Activated naive CD8-positive, alpha-beta T cell treated with anti-CD3 and anti-CD28 coated beads for 36 hours (primary cell): ENCODE results near the gene FANCG. TPM values are rescaled to one million over a fixed set of nuclear protein-coding genes. Genes with fewer than 3 reads are reported as not detected.

Source experiments
- DNase-seq: peaks from one replicate; pipeline ENCODE4 v3.0.0; 2021
- H3K27ac Mint-ChIP-seq: one replicate; pipeline ENCODE4 v1.8.0; 2022; ENCODE audit warnings: mild to moderate bottlenecking, moderate library complexity, mixed read lengths
- H3K27me3 Mint-ChIP-seq: one replicate; pipeline ENCODE4 v1.8.0; 2022; ENCODE audit warnings: mild to moderate bottlenecking, mixed read lengths
- H3K36me3 Mint-ChIP-seq: one replicate; pipeline ENCODE4 v1.8.0; 2021; ENCODE audit warnings: mild to moderate bottlenecking, mixed read lengths
- H3K4me1 Mint-ChIP-seq: one replicate; pipeline ENCODE4 v1.8.0; 2021; ENCODE audit warnings: mixed read lengths
- H3K4me3 Mint-ChIP-seq: one replicate; pipeline ENCODE4 v1.8.0; 2022; ENCODE audit warnings: mild to moderate bottlenecking, moderate library complexity, mixed read lengths
- H3K9me3 Mint-ChIP-seq: one replicate; pipeline ENCODE4 v1.8.0; 2022; ENCODE audit warnings: mixed read lengths
- total RNA-seq, 2 experiments: library from RNA; stranded (reverse); gene quantifications; one replicate each; pipeline ENCODE4 v1.2.3, GENCODE V29; 2021

Gene FANCG
- total RNA-seq, 2 experiments from 2014 or later, result 92.8 to 113 TPM

DNA sequence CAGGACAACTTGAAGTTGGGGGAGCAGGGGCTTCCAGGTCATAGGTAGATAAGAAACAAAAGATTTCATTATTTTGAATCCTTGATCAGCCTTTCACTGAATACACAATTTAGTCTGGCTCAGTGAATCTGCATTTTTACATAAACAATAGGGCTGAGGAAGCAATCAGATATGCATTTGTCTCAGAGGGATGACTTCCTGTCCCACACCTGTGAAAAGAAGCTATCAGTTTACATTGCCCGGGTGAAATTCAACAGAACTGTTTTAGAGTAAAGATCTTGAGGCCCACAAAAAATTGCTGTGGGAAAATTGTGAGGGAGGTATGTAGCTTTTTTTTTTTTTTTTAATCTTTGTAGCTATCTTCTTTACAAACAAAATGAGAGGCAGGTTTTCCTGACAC, 51.9 kb downstream of the FANCG start:
- H3K27ac Mint-ChIP-seq, result no peak overlapping the region
- no peaks in the 10 kb centered on the region for H3K9me3 Mint-ChIP-seq
- H3K27me3 Mint-ChIP-seq, result no peaks in the 10 kb centered on the region
- H3K4me3 Mint-ChIP-seq, result no peak overlapping the region
- H3K36me3 Mint-ChIP-seq, result peaks cover 9% of the 10 kb centered on the region
- DNase-seq, result no peak
- peaks cover 4% of the 10 kb centered on the region for H3K4me1 Mint-ChIP-seq

DNA sequence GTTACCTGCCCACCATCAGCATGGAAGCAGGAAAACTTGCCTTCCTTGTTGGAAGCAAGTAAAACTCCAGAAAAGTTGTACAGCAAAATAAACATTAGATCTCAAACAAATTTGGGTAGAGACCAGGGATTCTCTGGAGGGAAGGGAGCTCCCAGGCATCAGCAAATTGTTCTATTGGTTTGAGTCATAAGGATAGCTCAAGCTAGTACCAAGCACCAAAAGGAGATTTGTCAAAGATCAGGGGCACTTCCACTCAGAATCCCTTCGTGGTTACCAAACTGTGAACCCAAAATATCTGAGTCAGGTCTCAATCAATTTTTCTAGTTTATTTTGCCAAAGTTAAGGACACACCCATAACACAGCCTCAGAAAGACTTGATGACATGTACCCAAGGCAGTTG, 52.4 kb downstream of the FANCG start:
- H3K4me3 Mint-ChIP-seq, result no peak overlapping the region

DNA sequence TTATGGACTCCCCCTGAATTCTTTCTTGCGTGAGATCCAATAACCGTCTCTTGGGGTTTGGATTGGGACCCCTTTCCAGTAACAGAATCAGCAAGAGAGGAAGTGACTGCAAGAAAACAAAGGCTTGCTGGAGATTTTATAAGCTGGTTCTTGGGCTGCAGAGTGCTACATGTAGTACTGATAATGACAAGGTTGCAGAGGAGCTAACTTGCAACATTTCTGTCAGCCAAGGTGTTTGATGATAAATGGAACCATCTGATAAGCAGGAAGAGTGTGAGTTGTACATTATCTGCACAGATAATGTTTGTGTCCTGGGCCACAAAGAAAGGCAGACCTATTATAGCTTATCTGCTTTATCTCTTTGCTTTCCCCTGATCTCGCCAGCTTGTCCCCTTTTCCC, 53.1 kb downstream of the FANCG start:
- Mint-ChIP-seq H3K4me3 (no peak overlapping the region), H3K36me3 (peaks cover 10% of the 10 kb centered on the region), H3K9me3 (no peaks in the 10 kb centered on the region), H3K4me1 (peaks cover 4% of the 10 kb centered on the region), H3K27ac (no peak overlapping the region), H3K27me3 (no peaks in the 10 kb centered on the region)
- no peak for DNase-seq

More for the DNA sequence above, 52.4 kb downstream of the FANCG start:
- Mint-ChIP-seq H3K4me1 (peaks cover 4% of the 10 kb centered on the region), H3K27ac (no peak overlapping the region), H3K36me3 (peaks cover 9% of the 10 kb centered on the region), H3K9me3 (no peaks in the 10 kb centered on the region), H3K27me3 (no peaks in the 10 kb centered on the region)
- DNase-seq, result no peak

Other genes starting within 250 kb of the FANCG start
- gene PHF24, start 121.7 kb downstream of the FANCG start, total RNA-seq, result under 1 TPM; 0.23 to 0.30 TPM
- gene DNAJB5, start 90.2 kb downstream of the FANCG start, total RNA-seq, result 1 to 10 TPM; 7.6 to 8.1 TPM
- 100 to 1,000 TPM; 264 to 289 TPM for gene VCP, start 7.3 kb downstream of the FANCG start, total RNA-seq
- gene PIGO, start 16.6 kb upstream of the FANCG start, total RNA-seq, result 10 to 100 TPM; 24.3 to 25.4 TPM
- 100 to 1,000 TPM; 260 to 271 TPM for gene STOML2, start 23.2 kb upstream of the FANCG start, total RNA-seq
- gene ATOSB, start 35.9 kb upstream of the FANCG start, total RNA-seq, result 1 to 10 TPM; 3.8 to 4.1 TPM
- 1 to 10 TPM; 2.5 to 3.7 TPM for gene UNC13B, start 82.1 kb upstream of the FANCG start, total RNA-seq